Hematopoietic multipotent progenitor cell treated with erythropoietin and hydrocortisone succinate and interleukin-3 and kit ligand, for 8 days (in vitro differentiated cells): Measurements from ENCODE around the gene PSMA7.

ENCODE experiments used
- DNase-seq: peaks from one replicate; pipeline ENCODE4 v3.0.0-alpha.2; 2015

PSMA7 gene

DNA sequence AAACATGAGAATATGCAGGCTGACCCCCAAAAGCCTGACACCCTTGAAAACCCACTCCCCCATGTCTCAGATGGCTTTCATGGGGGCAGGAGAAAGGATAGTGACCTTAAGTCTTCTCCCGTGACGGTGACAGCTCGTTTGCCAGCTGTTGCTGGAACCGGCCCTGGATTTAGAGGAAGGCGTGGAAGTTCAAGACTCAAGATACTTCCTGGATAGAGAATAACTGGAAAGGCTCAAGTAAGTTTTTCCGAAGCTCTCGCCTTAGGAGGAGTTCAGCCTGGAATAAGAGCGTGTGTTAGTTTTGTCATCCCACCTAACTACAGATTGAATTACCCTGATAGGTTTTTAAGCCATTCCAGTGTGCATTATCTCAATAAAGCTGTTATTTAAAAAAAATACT, 28.1 kb upstream of the PSMA7 start:
- DNase-seq = no peak

DNA sequence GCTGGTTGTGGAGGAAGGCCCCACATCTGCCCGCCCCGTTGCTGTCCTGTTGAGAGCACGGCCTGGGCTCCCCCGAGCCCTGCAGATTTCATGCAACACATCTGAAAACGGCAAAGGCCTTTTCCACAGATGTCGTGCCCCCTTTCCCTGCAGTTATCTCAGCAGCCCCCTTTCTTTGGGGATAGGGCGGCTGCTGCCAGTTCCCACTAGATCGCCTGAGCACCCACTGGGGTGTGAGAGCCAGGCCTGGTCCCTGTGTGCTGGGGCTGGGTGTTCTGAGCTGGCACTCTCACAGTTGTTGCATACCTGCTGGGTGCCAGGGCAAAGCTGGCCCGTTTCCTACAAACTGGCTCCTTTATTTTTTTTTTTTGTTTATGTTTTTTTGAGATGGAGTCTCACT, 27.3 kb upstream of the PSMA7 start:
- DNase-seq = no peak

DNA sequence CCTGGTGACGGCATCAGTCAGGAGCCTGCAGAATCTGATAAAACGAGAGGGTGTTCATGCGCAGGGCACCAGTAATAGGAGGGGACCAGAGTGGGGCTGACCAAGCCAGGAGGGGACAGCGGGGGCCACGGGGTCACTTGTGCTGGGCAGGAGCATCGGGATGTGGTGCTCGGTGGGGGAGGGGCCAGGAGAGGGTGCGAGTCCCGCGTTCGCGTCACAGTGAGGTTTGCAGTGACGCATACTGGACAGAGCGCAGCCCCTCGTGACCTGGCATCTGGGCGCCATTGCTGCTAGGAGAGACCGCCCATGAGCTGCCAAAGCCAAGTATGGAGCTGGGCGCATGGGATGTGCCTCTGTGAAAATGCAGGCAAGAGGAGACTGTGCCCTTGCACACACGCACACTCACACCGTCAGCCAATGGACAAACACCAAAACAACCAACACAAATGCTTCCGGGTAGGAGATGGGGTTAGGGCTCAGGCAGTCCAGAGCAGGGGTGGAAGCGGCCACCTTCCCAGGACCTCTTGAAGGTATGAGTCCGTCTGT, 25.8 kb upstream of the PSMA7 start:
- DNase-seq = no peak

DNA sequence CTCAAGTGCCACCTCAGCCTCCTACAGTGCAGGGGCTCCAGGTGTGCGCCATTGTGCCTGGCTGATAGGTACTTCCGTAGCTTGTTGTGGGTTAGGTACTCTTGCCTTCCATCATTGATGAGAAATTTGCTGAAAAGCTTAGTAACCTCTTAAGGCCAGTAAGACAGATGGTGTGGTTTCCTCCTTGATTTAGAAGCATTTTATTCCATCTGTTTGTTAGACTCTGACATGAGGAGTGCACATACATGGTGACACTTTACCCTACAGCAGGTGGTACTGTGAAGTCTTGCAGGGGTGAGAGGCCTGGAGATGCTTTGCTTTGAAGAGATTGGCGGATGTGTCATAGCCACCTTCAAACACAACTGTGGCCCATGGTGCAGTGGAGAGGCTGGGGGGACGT, 24.9 kb upstream of the PSMA7 start:
- DNase-seq = no peak

- DNase-seq = no peak
Measured at GRCh38 chr20:62167474-62167873, 24.3 kb upstream of the PSMA7 start.

DNA sequence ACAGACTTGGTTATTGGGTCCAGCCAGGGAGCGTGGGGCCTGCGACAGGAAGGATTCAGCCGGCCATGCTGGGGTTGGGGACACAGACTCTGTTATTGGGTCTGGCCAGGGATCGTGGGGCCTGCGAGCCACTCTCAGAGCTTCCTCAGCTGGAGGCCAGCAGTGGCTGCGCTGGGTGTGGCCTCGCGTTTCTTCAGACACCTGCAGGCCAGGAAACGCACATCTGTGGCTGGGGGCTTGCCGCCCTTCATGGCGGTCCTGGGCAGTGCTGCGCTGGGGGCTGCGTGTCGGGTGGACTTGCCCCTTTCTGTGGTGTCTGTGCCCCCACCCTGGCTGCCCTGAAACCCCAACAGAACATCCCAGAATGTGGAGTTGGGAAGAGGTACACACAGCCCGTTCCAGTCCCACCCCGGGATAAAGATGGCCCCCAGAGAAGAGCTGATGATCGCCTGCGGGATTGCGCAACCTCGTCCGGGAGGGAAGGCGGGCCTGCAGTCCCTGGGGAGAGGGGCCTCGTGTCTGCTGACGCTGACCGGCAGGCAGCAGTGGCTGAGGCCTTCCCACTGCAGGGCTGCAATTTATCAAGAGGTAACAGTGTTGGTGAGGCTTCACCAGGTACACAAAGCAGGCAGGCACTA, 22.7 kb upstream of the PSMA7 start:
- DNase-seq = no peak

- no peak for DNase-seq
Measured at GRCh38 chr20:62164879-62165761, 21.9 kb upstream of the PSMA7 start.

GRCh38 chr20:62163986-62164762, 21.0 kb upstream of the PSMA7 start:
- no peak for DNase-seq

- no peak for DNase-seq
Measured at GRCh38 chr20:62163485-62163865, 20.3 kb upstream of the PSMA7 start.

DNA sequence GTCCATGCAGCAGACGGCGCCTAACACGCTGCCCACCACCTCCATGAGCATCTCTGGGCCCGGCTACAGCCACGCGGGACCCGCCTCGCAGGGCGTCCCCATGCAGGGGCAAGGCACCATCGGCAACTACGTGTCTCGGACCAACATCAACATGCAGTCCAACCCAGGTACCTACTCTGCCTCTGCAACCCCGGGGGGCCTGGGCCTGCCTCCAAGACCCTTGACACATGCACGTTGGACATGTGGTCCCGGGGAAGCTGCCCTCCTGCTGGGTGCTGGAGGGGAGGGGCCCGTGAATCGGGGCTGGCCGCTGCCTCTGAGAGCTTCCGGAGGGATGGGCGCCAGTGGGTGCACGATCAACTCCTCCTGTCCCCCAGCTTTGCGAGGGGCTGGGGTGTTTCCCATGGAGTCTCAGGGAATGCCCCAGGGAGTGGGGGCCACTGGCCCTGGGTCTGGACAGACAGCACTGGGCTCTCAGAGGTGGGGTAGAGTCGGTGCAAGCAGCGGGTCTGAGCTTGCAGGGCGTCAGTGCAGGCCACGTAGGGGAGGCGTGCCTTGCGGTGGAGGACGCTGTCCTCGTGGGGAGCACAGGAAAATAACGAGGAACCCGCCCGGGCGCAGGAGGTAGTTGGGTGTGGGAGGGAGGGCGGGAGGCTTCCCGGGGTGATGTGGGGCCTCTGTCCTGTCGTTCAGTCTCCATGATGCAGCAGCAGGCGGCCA, 19.7 kb upstream of the PSMA7 start:
- DNase-seq = no peak

GRCh38 chr20:62161347-62161746, 18.2 kb upstream of the PSMA7 start:
- no peak for DNase-seq

GRCh38 chr20:62160876-62161275, 17.7 kb upstream of the PSMA7 start:
- DNase-seq = no peak

DNA sequence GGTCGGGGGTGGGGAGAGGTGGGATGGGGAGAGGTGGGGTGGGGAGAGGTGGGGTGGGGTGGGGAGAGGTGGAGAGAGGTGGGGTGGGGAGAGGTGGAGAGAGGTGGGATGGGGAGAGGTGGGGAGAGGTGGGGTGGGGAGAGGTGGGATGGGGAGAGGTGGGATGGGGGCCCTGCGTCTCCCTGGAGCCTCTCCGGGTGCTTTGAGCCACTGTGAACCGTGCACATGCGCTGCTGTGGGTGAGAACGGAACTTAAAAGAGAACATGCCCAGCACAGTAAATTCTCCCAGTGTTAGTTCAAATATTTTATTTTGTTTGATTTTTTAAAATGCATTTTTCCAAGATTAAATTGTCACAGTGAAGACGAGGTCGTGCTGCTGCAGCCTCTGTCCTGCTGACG, 17.1 kb upstream of the PSMA7 start:
- no peak for DNase-seq

DNA sequence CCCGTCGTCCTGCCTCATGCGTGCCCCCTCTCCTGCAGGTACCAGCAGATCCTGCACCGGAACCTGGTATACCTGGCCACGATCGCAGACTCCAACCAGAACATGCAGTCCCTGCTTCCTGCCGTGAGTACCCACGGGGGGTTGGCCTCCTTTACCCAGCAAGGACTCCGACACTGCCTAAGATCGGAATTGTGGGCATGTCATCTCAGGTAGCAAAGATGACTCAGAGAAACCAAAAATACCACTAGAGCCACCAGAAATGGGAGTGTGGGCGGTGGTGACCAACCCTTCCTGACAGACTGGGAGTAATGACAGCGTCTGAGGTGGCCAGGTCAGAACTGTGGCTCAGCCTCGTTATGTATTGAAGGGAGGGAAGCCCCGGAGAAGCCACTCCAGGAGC, 16.6 kb upstream of the PSMA7 start:
- no peak for DNase-seq

- no peak for DNase-seq
Measured at GRCh38 chr20:62159052-62159451, 15.9 kb upstream of the PSMA7 start.

- no peak for DNase-seq
Measured at GRCh38 chr20:62158541-62158940, 15.3 kb upstream of the PSMA7 start.

- DNase-seq = no peak
Measured at GRCh38 chr20:62158088-62158400, 14.8 kb upstream of the PSMA7 start.

GRCh38 chr20:62157387-62158087, 14.3 kb upstream of the PSMA7 start:
- no peak for DNase-seq

- DNase-seq = peak; percentile 75
Measured at GRCh38 chr20:62156592-62157386, 13.6 kb upstream of the PSMA7 start.

GRCh38 chr20:62156254-62156556, 13.0 kb upstream of the PSMA7 start:
- no peak for DNase-seq

- DNase-seq = no peak
Measured at GRCh38 chr20:62155428-62156253, 12.4 kb upstream of the PSMA7 start.
